CD4-positive, alpha-beta memory T cell (primary cell): Measurements from ENCODE around the gene SRM. TPM values are rescaled to one million over a fixed set of nuclear protein-coding genes. Genes with fewer than 3 reads are reported as not detected.
"Not testable (repeated sequence)": the region's sequence is repeated elsewhere in the genome, so short reads cannot be mapped to it uniquely, and the experiment has no call there.

Experiments used
- CTCF ChIA-PET: fragments of 350-600 bp; sonication (Branson Sonifier 250); formaldehyde crosslinking; loops from one replicate; lab custom pipeline; 2021; ENCODE audit warnings: inconsistent platforms; ENCODE audit not compliant: partially characterized antibody; lab: Charles Lee
- POLR2A ChIA-PET: fragments of 350-600 bp; sonication (Branson Sonifier 250); formaldehyde crosslinking; loops from one replicate; lab custom pipeline; 2021; ENCODE audit not compliant: partially characterized antibody; lab: Charles Lee
- DNase-seq, 5 donors: peaks; one replicate each; pipeline versions ENCODE4 v3.0.0 to v3.0.0-alpha.2; 2020 to 2022; ENCODE audit warnings: mixed read lengths in 1 of 5
- H3K27ac ChIP-seq: one replicate; pipeline ENCODE4 v1.7.0; 2013; ENCODE audit warnings: low read depth, low read length
- H3K27me3 ChIP-seq: 2 replicates; pipeline ENCODE4 v1.7.0; 2013; ENCODE audit warnings: mild to moderate bottlenecking, low read length, moderate library complexity; ENCODE audit not compliant: insufficient read depth
- H3K36me3 ChIP-seq: 2 replicates; pipeline ENCODE4 v1.7.0; 2013; ENCODE audit warnings: mild to moderate bottlenecking, low read length, moderate library complexity; ENCODE audit not compliant: insufficient read depth
- H3K4me1 ChIP-seq: 2 replicates; pipeline ENCODE4 v1.7.0; 2013; ENCODE audit warnings: mild to moderate bottlenecking, low read length, moderate library complexity; ENCODE audit not compliant: insufficient read depth
- H3K4me3 ChIP-seq, 2 donors: one replicate each; pipeline ENCODE4 v1.7.0; 2013; ENCODE audit warnings: low read length in 2 of 2, mild to moderate bottlenecking in 1 of 2
- H3K9me3 ChIP-seq, 2 donors: one replicate each; pipeline ENCODE4 v1.7.0; 2013; ENCODE audit warnings: low read length in 2 of 2, control low read depth in 1 of 2; ENCODE audit not compliant: control insufficient read depth in 1 of 2
- H3K27ac Mint-ChIP-seq, 7 donors: one replicate each; pipeline ENCODE4 v1.8.0; 2020 to 2021; ENCODE audit warnings: mixed read lengths in 7 of 7, mild to moderate bottlenecking in 6 of 7, inconsistent platforms in 3 of 7, moderate library complexity in 3 of 7
- H3K27me3 Mint-ChIP-seq, 2 donors: one replicate each; pipeline ENCODE4 v1.8.0; 2020 to 2021; ENCODE audit warnings: mixed read lengths in 2 of 2
- H3K36me3 Mint-ChIP-seq, 2 donors: one replicate each; pipeline ENCODE4 v1.8.0; 2020 to 2021; ENCODE audit warnings: mixed read lengths in 2 of 2, inconsistent platforms in 1 of 2, mild to moderate bottlenecking in 1 of 2
- H3K4me1 Mint-ChIP-seq, 4 donors: one replicate each; pipeline ENCODE4 v1.8.0; 2020 to 2021; ENCODE audit warnings: mixed read lengths in 4 of 4, mild to moderate bottlenecking in 1 of 4
- H3K4me3 Mint-ChIP-seq, 8 donors: one replicate each; pipeline ENCODE4 v1.8.0; 2020 to 2021; ENCODE audit warnings: mixed read lengths in 8 of 8, mild to moderate bottlenecking in 7 of 8, moderate library complexity in 6 of 8, inconsistent platforms in 3 of 8
- H3K9me3 Mint-ChIP-seq, 8 donors: one replicate each; pipeline ENCODE4 v1.8.0; 2020 to 2021; ENCODE audit warnings: mixed read lengths in 8 of 8, mild to moderate bottlenecking in 5 of 8, inconsistent platforms in 3 of 8, moderate library complexity in 1 of 8
- intact Hi-C: fragments of 100-400 bp; cut with micrococcal nuclease; formaldehyde crosslinking; loops from one replicate; pipeline ENCODE4 v1.15.1; 2023
- polyA plus RNA-seq, 2 donors: library from polyadenylated mRNA; unstranded; fragments of 300-500 nt; fragmentation: Illumina TruSeq; gene quantifications; one replicate each; pipeline ENCODE4 v1.2.3, GENCODE V29; 2021
- total RNA-seq, 2 experiments: library from RNA; stranded (reverse); gene quantifications; one replicate each; pipeline ENCODE4 v1.2.3, GENCODE V29; 2021

SRM gene
- total RNA-seq: 10 to 100 TPM; 53.1 to 55.1 TPM
- 100 to 1,000 TPM in 1 of 2 donors, 10 to 100 TPM in 1; 63.1 to 162 TPM for polyA plus RNA-seq

GRCh38 chr1:11059968-11060830 is at the start of gene SRM:
TSS of gene SRM (minus strand) at chr1:11060018. CDS start at chr1:11059943, 75 bp downstream.
- DNase-seq: peak; percentile 87 to 93 (median 90)
- peak within 1 kb of the TSS; percentile 86 to 96 (median 93) for H3K27ac Mint-ChIP-seq
- H3K36me3 ChIP-seq: peaks cover 11% of the 10 kb centered on the region
- ChIA-PET CTCF (interaction anchor here (0.6 to 3.9 kb wide), 2 partner anchors 23 to 38 kb away, joined by 3 to 39 read pairs; no protein-coding TSS in a partner anchor), POLR2A (interaction anchor here (0.7 to 3.1 kb wide), 16 partner anchors 8 to 848 kb away, joined by 3 to 27 read pairs (median 4); partner anchors contain the start of genes EXOSC10, MTOR and TARDBP)
- H3K27ac ChIP-seq: peak within 1 kb of the TSS; percentile 65
- peak within 1 kb of the TSS; percentile 92 to 96 (median 94) for H3K4me3 Mint-ChIP-seq
- no peaks in the 10 kb centered on the region for H3K27me3 ChIP-seq
- H3K4me1 ChIP-seq: peaks cover 26% of the 10 kb centered on the region
- H3K4me1 Mint-ChIP-seq: peaks cover 15 to 42% (median 30%) of the 10 kb centered on the region in 4 donors
- peak within 1 kb of the TSS; percentile 57 to 76 for H3K4me3 ChIP-seq
- intact Hi-C loops: loop anchor here (1.0 to 2.0 kb wide), 3 partner anchors 23 to 47 kb away; partner anchors contain the start of genes EXOSC10 and TARDBP
- H3K36me3 Mint-ChIP-seq: peaks cover 4 to 21% of the 10 kb centered on the region in 2 donors
- H3K27me3 Mint-ChIP-seq: no peaks in the 10 kb centered on the region
- no peaks in the 10 kb centered on the region for H3K9me3 ChIP-seq
- peaks cover 0 to 2% (median 0%) of the 10 kb centered on the region in 8 donors for H3K9me3 Mint-ChIP-seq

DNA sequence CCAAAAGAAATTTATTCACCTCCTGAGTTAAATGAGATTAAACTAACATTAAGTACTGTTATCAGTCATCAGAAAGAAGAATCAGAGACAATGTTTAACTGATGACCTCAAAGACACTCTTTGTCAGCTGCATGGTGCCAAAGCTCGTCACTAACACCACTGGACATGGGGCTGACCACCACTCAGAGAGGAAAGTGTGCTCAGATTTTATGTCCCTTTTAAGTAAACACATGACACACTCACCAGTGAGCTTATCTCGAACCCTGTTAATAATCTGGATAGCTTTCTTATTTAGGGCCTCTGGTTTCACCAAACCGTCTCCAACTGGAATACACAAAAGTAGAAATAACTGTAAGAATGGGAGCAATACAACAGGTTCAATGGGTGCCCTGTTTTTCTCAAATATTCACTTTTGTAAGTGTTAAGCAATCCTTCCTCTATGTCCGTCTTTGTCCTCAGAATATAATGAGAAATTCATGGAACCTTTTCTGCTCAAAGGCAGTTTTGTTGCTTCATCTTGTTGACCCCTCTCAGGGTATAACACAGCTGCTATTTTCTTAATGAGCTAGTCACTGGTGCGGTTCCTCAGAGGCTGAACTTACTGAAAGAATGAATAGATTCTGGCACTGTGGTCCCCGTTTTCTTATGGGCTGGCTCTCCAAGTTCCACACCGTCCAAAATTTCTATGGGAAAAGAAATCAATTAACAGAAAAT is 49.4 kb upstream of the SRM start:
- Mint-ChIP-seq H3K27me3 (no peaks in the 10 kb centered on the region), H3K27ac (no peak overlapping the region), H3K4me1 (no peaks in the 10 kb centered on the region), H3K4me3 (no peak overlapping the region), H3K36me3 (peaks cover 60 to 72% of the 10 kb centered on the region in 2 donors), H3K9me3 (peaks cover 0 to 1% (median 0%) of the 10 kb centered on the region in 8 donors)
- H3K4me3 ChIP-seq: no peak overlapping the region
- DNase-seq: no peak
- H3K4me1 ChIP-seq: no peaks in the 10 kb centered on the region
- no peak overlapping the region for H3K27ac ChIP-seq
- H3K36me3 ChIP-seq: peaks cover 60% of the 10 kb centered on the region
- ChIA-PET POLR2A (interaction anchor here (1.0 kb wide), 1 partner anchor 10 kb away, joined by 3 read pairs; the partner anchor contains the start of gene EXOSC10), CTCF (interaction anchor here (0.7 to 4.7 kb wide), 2 partner anchors 10 to 71 kb away, joined by 3 to 18 read pairs; no protein-coding TSS in a partner anchor)
- H3K27me3 ChIP-seq: no peaks in the 10 kb centered on the region
- no peaks in the 10 kb centered on the region for H3K9me3 ChIP-seq
- intact Hi-C loops: no loop called here

DNA sequence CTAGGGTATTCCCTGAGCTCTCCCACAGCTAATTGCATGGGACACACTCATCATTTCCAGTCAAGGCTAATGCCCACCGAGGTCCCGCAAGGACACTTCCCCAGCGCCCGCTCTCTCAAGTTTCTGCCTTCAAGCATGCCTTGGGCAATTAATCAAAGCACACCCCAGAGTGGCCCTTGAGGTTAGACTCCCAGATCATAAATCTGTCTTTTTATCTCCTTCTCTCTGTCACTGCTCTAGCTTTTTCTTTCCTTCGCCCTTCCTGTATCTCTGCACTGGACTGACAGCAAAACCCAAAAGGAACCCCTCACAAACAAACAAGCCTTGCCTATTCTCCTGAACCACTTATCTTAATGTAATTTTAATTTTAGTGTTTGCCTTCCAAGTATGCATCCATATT is 47.8 kb upstream of the SRM start:
- no peak overlapping the region for H3K27ac ChIP-seq
- H3K4me3 ChIP-seq: no peak overlapping the region
- no peaks in the 10 kb centered on the region for H3K4me1 ChIP-seq
- Mint-ChIP-seq H3K27me3 (no peaks in the 10 kb centered on the region), H3K27ac (no peak overlapping the region), H3K4me1 (no peaks in the 10 kb centered on the region), H3K4me3 (no peak overlapping the region), H3K9me3 (peaks cover 0 to 1% (median 0%) of the 10 kb centered on the region in 8 donors), H3K36me3 (peaks cover 47 to 59% of the 10 kb centered on the region in 2 donors)
- POLR2A ChIA-PET: interaction anchor here (1.2 kb wide), 1 partner anchor 8 kb away, joined by 3 read pairs; the partner anchor contains the start of gene EXOSC10
- intact Hi-C loops: no loop called here
- peaks cover 47% of the 10 kb centered on the region for H3K36me3 ChIP-seq
- no peaks in the 10 kb centered on the region for H3K27me3 ChIP-seq
- H3K9me3 ChIP-seq: no peaks in the 10 kb centered on the region
- DNase-seq: no peak
- CTCF ChIA-PET: interaction anchor here (1.3 kb wide), 1 partner anchor 10 kb away, joined by 5 read pairs; no protein-coding TSS in a partner anchor

DNA sequence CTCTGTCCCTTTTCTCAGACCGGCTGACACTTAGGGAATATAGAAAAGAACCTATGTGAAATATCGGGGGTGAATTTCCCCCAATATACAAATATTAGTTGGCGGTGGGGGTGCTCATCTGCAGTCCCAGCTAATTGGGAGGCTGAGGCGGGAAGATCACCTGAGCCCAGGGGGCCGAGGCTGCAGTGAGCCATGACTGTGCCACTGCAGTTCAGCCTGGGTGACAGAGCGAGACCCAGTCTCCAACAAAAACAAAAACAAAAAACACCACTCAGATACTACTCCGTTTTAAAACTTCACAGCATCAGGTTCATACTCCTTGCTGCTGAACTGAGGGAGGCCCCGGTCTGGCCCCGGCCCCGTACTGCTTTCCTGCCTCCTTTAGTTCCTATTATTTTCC is 45.8 kb upstream of the SRM start:
- H3K9me3 Mint-ChIP-seq: peaks cover 0 to 1% (median 0%) of the 10 kb centered on the region in 8 donors

DNA sequence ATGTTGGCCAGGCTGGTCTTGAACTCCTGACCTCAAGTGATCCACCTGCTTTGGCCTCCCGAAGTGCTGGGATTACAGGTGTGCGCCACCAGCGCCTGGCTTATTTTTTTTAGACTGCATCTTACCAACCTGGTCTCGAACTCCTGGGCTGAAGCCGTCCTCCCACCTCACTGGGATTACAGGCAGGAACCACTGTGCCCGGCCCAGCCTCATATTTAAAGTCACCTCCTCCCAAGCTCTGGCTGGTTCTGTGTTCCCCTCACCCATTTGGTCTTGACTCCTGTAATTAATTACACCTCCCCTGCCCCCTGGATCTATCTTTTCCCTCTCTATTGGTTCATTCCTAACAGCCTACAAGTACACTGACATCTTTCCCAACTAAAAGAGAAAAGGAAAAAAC is 41.5 kb upstream of the SRM start:
- Mint-ChIP-seq H3K27ac (peak overlapping the region in 4 of 7 donors; percentile 38 to 87 (median 69)), H3K27me3 (no peaks in the 10 kb centered on the region), H3K9me3 (peaks cover 0 to 1% (median 0%) of the 10 kb centered on the region in 8 donors), H3K4me1 (peaks cover 8 to 23% (median 11%) of the 10 kb centered on the region in 4 donors), H3K4me3 (peak overlapping the region in 6 of 8 donors; percentile 37 to 78 (median 50)), H3K36me3 (peaks cover 7 to 23% of the 10 kb centered on the region in 2 donors)
- CTCF ChIA-PET: interaction anchor here (1.2 kb wide), 1 partner anchor 64 kb away, joined by 3 read pairs; no protein-coding TSS in a partner anchor
- no peak overlapping the region for H3K4me3 ChIP-seq
- H3K27ac ChIP-seq: no peak overlapping the region
- H3K27me3 ChIP-seq: no peaks in the 10 kb centered on the region
- no peak for DNase-seq
- peaks cover 10% of the 10 kb centered on the region for H3K36me3 ChIP-seq
- intact Hi-C loops: no loop called here
- peaks cover 18% of the 10 kb centered on the region for H3K4me1 ChIP-seq
- H3K9me3 ChIP-seq: no peaks in the 10 kb centered on the region
- POLR2A ChIA-PET: no interaction called here

More for the DNA sequence above, 45.8 kb upstream of the SRM start:
- H3K36me3 Mint-ChIP-seq: peaks cover 36 to 43% of the 10 kb centered on the region in 2 donors
- H3K27ac Mint-ChIP-seq: no peak overlapping the region
- CTCF ChIA-PET: interaction anchor here (1.2 kb wide), 1 partner anchor 68 kb away, joined by 3 read pairs; no protein-coding TSS in a partner anchor
- peaks cover 0 to 5% (median 0%) of the 10 kb centered on the region in 4 donors for H3K4me1 Mint-ChIP-seq
- Histone ChIP-seq H3K27me3 (no peaks in the 10 kb centered on the region), H3K4me1 (no peaks in the 10 kb centered on the region), H3K27ac (no peak overlapping the region), H3K4me3 (no peak overlapping the region), H3K36me3 (peaks cover 34% of the 10 kb centered on the region), H3K9me3 (no peaks in the 10 kb centered on the region)
- intact Hi-C loops: no loop called here
- POLR2A ChIA-PET: no interaction called here
- no peak for DNase-seq
- H3K27me3 Mint-ChIP-seq: no peaks in the 10 kb centered on the region
- no peak overlapping the region for H3K4me3 Mint-ChIP-seq

GRCh38 chr1:11100806-11101205 is 41.0 kb upstream of the SRM start:
- Histone ChIP-seq H3K36me3 (peaks cover 10% of the 10 kb centered on the region), H3K4me1 (peaks cover 18% of the 10 kb centered on the region)
- Mint-ChIP-seq H3K36me3 (peaks cover 7 to 19% of the 10 kb centered on the region in 2 donors), H3K4me3 (peak overlapping the region in 1 of 8 donors; percentile 17), H3K4me1 (peaks cover 8 to 23% (median 11%) of the 10 kb centered on the region in 4 donors), H3K27ac (peak overlapping the region in 1 of 7 donors; percentile 89)
- H3K9me3 Mint-ChIP-seq, CTCF ChIA-PET, H3K27ac ChIP-seq, H3K4me3 ChIP-seq, H3K27me3 Mint-ChIP-seq, DNase-seq, H3K27me3 ChIP-seq, H3K9me3 ChIP-seq, POLR2A ChIA-PET, intact Hi-C loops: not testable (repeated sequence)
